Left renal pelvis (tissue), 4 donors: Measurements from ENCODE around the gene BCL10. TPM values are rescaled to one million over a fixed set of nuclear protein-coding genes. Genes with fewer than 3 reads are reported as not detected.
"Not testable (repeated sequence)": the region's sequence is repeated elsewhere in the genome, so short reads cannot be mapped to it uniquely, and the experiment has no call there.

Experiments used
- DNase-seq, 4 donors: peaks; one replicate each; pipeline ENCODE4 v3.0.0-alpha.2; 2013; ENCODE audit warnings: low read depth in 4 of 4, low spot score in 3 of 4
- polyA plus RNA-seq, 4 donors: library from polyadenylated mRNA; unstranded; fragments of 120-200 nt; gene quantifications; one replicate each; pipeline ENCODE4 v1.2.1, GENCODE V29; 2013; ENCODE audit not compliant: insufficient read length in 4 of 4

Gene BCL10
- polyA plus RNA-seq, 4 donors, result 20.4 to 24.5 (median 24.1) TPM

- DNase-seq, result no peak
These were observed 7.4 kb downstream of the BCL10 start for GRCh38 chr1:85268801-85269585.

- DNase-seq, result no peak
These were observed 9.1 kb downstream of the BCL10 start for GRCh38 chr1:85267313-85267712.

- no peak for DNase-seq
These were observed 12.3 kb downstream of the BCL10 start for GRCh38 chr1:85264150-85264549.

- DNase-seq, result no peak
These were observed 13.4 kb downstream of the BCL10 start for GRCh38 chr1:85262985-85263384.

GRCh38 chr1:85259912-85260274 is 16.5 kb downstream of the BCL10 start:
- DNase-seq, result no peak

GRCh38 chr1:85259118-85259911 is 17.1 kb downstream of the BCL10 start, which contains the start of gene C1orf52:
Gene C1orf52 (minus strand): TSS chr1:85259662. CDS start chr1:85259633, 29 bp downstream.
- DNase-seq, result peak; percentile 84 to 90 (median 89)

GRCh38 chr1:85258536-85259117 is 17.8 kb downstream of the BCL10 start:
- DNase-seq, result no peak

GRCh38 chr1:85249042-85249441 is 27.4 kb downstream of the BCL10 start:
- not testable (repeated sequence) for DNase-seq

GRCh38 chr1:85245891-85246290 is 30.5 kb downstream of the BCL10 start:
- DNase-seq, result no peak

GRCh38 chr1:85245456-85245855 is 31.0 kb downstream of the BCL10 start:
- no peak for DNase-seq

- DNase-seq, result no peak
These were observed 32.0 kb downstream of the BCL10 start for GRCh38 chr1:85244271-85245061.

GRCh38 chr1:85243372-85243771 is 33.1 kb downstream of the BCL10 start:
- no peak for DNase-seq

- no peak for DNase-seq
These were observed 35.8 kb downstream of the BCL10 start for GRCh38 chr1:85240643-85241042.

- no peak for DNase-seq
These were observed 36.2 kb downstream of the BCL10 start for GRCh38 chr1:85240174-85240601.

GRCh38 chr1:85237613-85238012 is 38.8 kb downstream of the BCL10 start:
- no peak for DNase-seq

GRCh38 chr1:85230305-85230977 is 46.0 kb downstream of the BCL10 start:
- no peak for DNase-seq

GRCh38 chr1:85229574-85230097 is 46.8 kb downstream of the BCL10 start:
- DNase-seq, result no peak

- no peak for DNase-seq
These were observed 47.5 kb downstream of the BCL10 start for GRCh38 chr1:85228972-85229371.

- DNase-seq, result no peak
These were observed 50.6 kb downstream of the BCL10 start for GRCh38 chr1:85225624-85226380.
